HL-60 (cell line): ENCODE measurements around the gene SLC25A26.

ENCODE experiments used
- DNase-seq, 2 experiments: peaks; one replicate each; pipeline ENCODE4 v3.0.0-alpha.2; 2010 to 2020; ENCODE audit warnings: low read depth in 1 of 2, low spot score in 1 of 2
- H3K27ac ChIP-seq: fragments of 250-450 bp; sonication (Bioruptor Pico); replicated peaks from 2 replicates; pipeline ENCODE4 v1.5.1; 2020; ENCODE audit warnings: mild to moderate bottlenecking, moderate library complexity
- H3K27me3 ChIP-seq: fragments of 250-450 bp; sonication (Bioruptor Pico); 2 replicates; pipeline ENCODE4 v1.5.1; 2021; ENCODE audit warnings: mild to moderate bottlenecking, moderate library complexity; ENCODE audit not compliant: insufficient read depth, poor library complexity, severe bottlenecking
- H3K4me3 ChIP-seq: replicated peaks from 2 replicates; pipeline ENCODE4 v1.5.1; 2011; ENCODE audit warnings: mild to moderate bottlenecking, control low read depth, low read length; ENCODE audit not compliant: insufficient read depth
- CTCF ChIP-seq: IDR thresholded peaks from one replicate; pipeline ENCODE4 v1.5.1; 2011; ENCODE audit warnings: low read length, control low read depth, inconsistent platforms; ENCODE audit not compliant: insufficient read depth
- GABPA ChIP-seq: IDR thresholded peaks from 2 replicates; pipeline ENCODE4 v1.6.1; 2012; ENCODE audit warnings: low read depth
- POLR2AphosphoS5 ChIP-seq: IDR thresholded peaks from 2 replicates; pipeline ENCODE4 v1.6.1; 2012; ENCODE audit warnings: low read depth
- REST ChIP-seq: IDR thresholded peaks from 2 replicates; pipeline ENCODE4 v1.6.1; 2012; ENCODE audit warnings: low read depth; ENCODE audit not compliant: insufficient replicate concordance
- SPI1 ChIP-seq: IDR thresholded peaks from 2 replicates; pipeline ENCODE4 v1.6.1; 2012; ENCODE audit warnings: low read depth, mild to moderate bottlenecking, borderline replicate concordance

The SLC25A26 gene

GRCh38 chr3:66399529-66400232 is 178.9 kb downstream of the SLC25A26 start:
- TF ChIP-seq GABPA (no peak), POLR2AphosphoS5 (no peak), CTCF (no peak), SPI1 (no peak), REST (no peak)
- no peak for DNase-seq
- H3K27me3 ChIP-seq, result no peaks in the 10 kb centered on the region
- no peak overlapping the region for H3K27ac ChIP-seq
- no peak overlapping the region for H3K4me3 ChIP-seq

- Histone ChIP-seq H3K27ac (no peak overlapping the region), H3K4me3 (no peak overlapping the region), H3K27me3 (no peaks in the 10 kb centered on the region)
- DNase-seq, result no peak
- TF ChIP-seq SPI1, result no peak
- no peak for TF ChIP-seq POLR2AphosphoS5
- no peak for TF ChIP-seq REST
- TF ChIP-seq CTCF, result no peak
- no peak for TF ChIP-seq GABPA
Observed at GRCh38 chr3:66400411-66401156, 179.8 kb downstream of the SLC25A26 start.

GRCh38 chr3:66401157-66401550 is 180.4 kb downstream of the SLC25A26 start:
- no peak overlapping the region for H3K27ac ChIP-seq
- no peak for DNase-seq
- TF ChIP-seq GABPA, result no peak
- no peak for TF ChIP-seq POLR2AphosphoS5
- TF ChIP-seq REST, result no peak
- no peak for TF ChIP-seq CTCF
- TF ChIP-seq SPI1, result no peak
- H3K27me3 ChIP-seq, result no peaks in the 10 kb centered on the region
- H3K4me3 ChIP-seq, result no peak overlapping the region
